HepG2 (cell line): ENCODE results near the gene TRPV2. TPM values are rescaled to one million over a fixed set of nuclear protein-coding genes. Genes with fewer than 3 reads are reported as not detected.
A peak's percentile ranks its signal among the peaks of the same experiment; 100 is the strongest.

Experiments
- EEA1 ChIP-seq: sonication (generic); formaldehyde crosslinking; IDR thresholded peaks from 2 replicates; pipeline ENCODE4 v1.5.1; 2020; ENCODE audit warnings: mild to moderate bottlenecking, missing genetic modification reagents, borderline replicate concordance
- GATAD2A ChIP-seq: IDR thresholded peaks from 2 replicates; pipeline ENCODE4 v1.6.1; 2016
- HOXA9 ChIP-seq: sonication (generic); formaldehyde crosslinking; IDR thresholded peaks from 2 replicates; pipeline ENCODE4 v1.8.1; 2022; ENCODE audit warnings: missing genetic modification reagents, mild to moderate bottlenecking, moderate library complexity, borderline replicate concordance
- IRF9 ChIP-seq: sonication (generic); formaldehyde crosslinking; IDR thresholded peaks from 2 replicates; pipeline ENCODE4 v1.8.0; 2022; ENCODE audit warnings: missing genetic modification reagents, mild to moderate bottlenecking, borderline replicate concordance
- KLF15 ChIP-seq: sonication (generic); formaldehyde crosslinking; IDR thresholded peaks from 2 replicates; pipeline ENCODE4 v1.8.1; 2023; ENCODE audit warnings: borderline replicate concordance, mild to moderate bottlenecking, inconsistent platforms, missing genetic modification reagents, mixed read lengths
- MBD4 ChIP-seq: IDR thresholded peaks from 2 replicates; pipeline ENCODE4 v1.6.1; 2012; ENCODE audit warnings: low read length, inconsistent platforms, borderline replicate concordance
- MNT ChIP-seq: fragments of 450-650 bp; IDR thresholded peaks from 2 replicates; pipeline ENCODE4 v1.6.1; 2016
- POGK ChIP-seq: sonication (generic); formaldehyde crosslinking; conservative IDR thresholded peaks from 2 replicates; pipeline ENCODE4 v1.8.0; 2022; ENCODE audit warnings: mild to moderate bottlenecking, moderate library complexity, missing genetic modification reagents
- REL ChIP-seq: sonication (generic); formaldehyde crosslinking; conservative IDR thresholded peaks from 2 replicates; pipeline ENCODE4 v1.8.0; 2022; ENCODE audit warnings: mild to moderate bottlenecking, missing genetic modification reagents, moderate library complexity
- RFX5 ChIP-seq: IDR thresholded peaks from 2 replicates; pipeline ENCODE4 v1.6.1; 2011; ENCODE audit warnings: low read depth, low read length, improper control_type of control experiment
- SMARCC2 ChIP-seq: fragments of 450-650 bp; IDR thresholded peaks from 2 replicates; pipeline ENCODE4 v1.6.1; 2017; ENCODE audit warnings: antibody characterized with exemption, mild to moderate bottlenecking
- STAT5B ChIP-seq: sonication (generic); formaldehyde crosslinking; IDR thresholded peaks from 2 replicates; pipeline ENCODE4 v1.4.0; 2020; ENCODE audit warnings: missing genetic modification reagents
- YEATS4 ChIP-seq: sonication (generic); formaldehyde crosslinking; IDR thresholded peaks from 2 replicates; pipeline ENCODE4 v1.4.0; 2020; ENCODE audit warnings: missing genetic modification reagents, borderline replicate concordance
- ZBTB44 ChIP-seq: sonication (generic); formaldehyde crosslinking; IDR thresholded peaks from 2 replicates; pipeline ENCODE4 v1.4.0; 2020; ENCODE audit warnings: missing genetic modification reagents
- ZFP36L2 ChIP-seq: sonication (generic); formaldehyde crosslinking; IDR thresholded peaks from 2 replicates; pipeline ENCODE4 v1.4.0; 2020; ENCODE audit warnings: missing genetic modification reagents
- ZNF230 ChIP-seq: sonication (generic); formaldehyde crosslinking; IDR thresholded peaks from 2 replicates; pipeline ENCODE4 v1.4.0; 2020; ENCODE audit warnings: mild to moderate bottlenecking, missing genetic modification reagents
- ZNF24 ChIP-seq: fragments of 450-650 bp; IDR thresholded peaks from 2 replicates; pipeline ENCODE4 v1.6.1; 2017; ENCODE audit warnings: antibody characterized with exemption, mild to moderate bottlenecking
- ZNF430 ChIP-seq: sonication (generic); formaldehyde crosslinking; IDR thresholded peaks from 2 replicates; pipeline ENCODE4 v1.9.0; 2021; ENCODE audit warnings: mild to moderate bottlenecking, missing genetic modification reagents
- ZNF543 ChIP-seq: sonication (generic); formaldehyde crosslinking; IDR thresholded peaks from 2 replicates; pipeline ENCODE4 v1.4.0; 2020; ENCODE audit warnings: mild to moderate bottlenecking, missing genetic modification reagents
- ZNF616 ChIP-seq: sonication (generic); formaldehyde crosslinking; IDR thresholded peaks from 2 replicates; pipeline ENCODE4 v1.5.0; 2020; ENCODE audit warnings: low read depth, mild to moderate bottlenecking, missing genetic modification reagents
- ZNF619 ChIP-seq: sonication (generic); formaldehyde crosslinking; IDR thresholded peaks from 2 replicates; pipeline ENCODE4 v1.4.0; 2020; ENCODE audit warnings: mild to moderate bottlenecking, missing genetic modification reagents
- ZNF747 ChIP-seq: sonication (generic); formaldehyde crosslinking; IDR thresholded peaks from 2 replicates; pipeline ENCODE4 v1.8.1; 2023; ENCODE audit warnings: missing genetic modification reagents, mild to moderate bottlenecking, borderline replicate concordance
- ZNF768 ChIP-seq: sonication (generic); formaldehyde crosslinking; IDR thresholded peaks from 2 replicates; pipeline ENCODE4 v1.4.0; 2020; ENCODE audit warnings: missing genetic modification reagents
- ZNF790 ChIP-seq: sonication (generic); formaldehyde crosslinking; IDR thresholded peaks from 2 replicates; pipeline ENCODE4 v1.8.0; 2022; ENCODE audit warnings: missing genetic modification reagents, mild to moderate bottlenecking, borderline replicate concordance
- ZSCAN29 ChIP-seq: sonication (generic); formaldehyde crosslinking; conservative IDR thresholded peaks from 2 replicates; pipeline ENCODE4 v1.4.0; 2020; ENCODE audit warnings: mild to moderate bottlenecking, missing genetic modification reagents
- polyA plus RNA-seq, 8 experiments: library from polyadenylated mRNA; depleted of rRNA in 3 of 8; stranded (reverse) in 7 of 8; unstranded in 1 of 8; fragments of >200 nt; fragmentation: Illumina TruSeq in 4 of 8; extraction: Trizol in 4 of 8; gene quantifications; 2 replicates each; pipeline versions ENCODE4 v1.2.1 to v1.2.3, GENCODE V29; 2011 to 2016; ENCODE audit warnings: low read depth in 4 of 8, missing spikeins in 1 of 8, mixed read lengths in 1 of 8; ENCODE audit not compliant: insufficient read depth in 1 of 8
- total RNA-seq, 5 experiments: library from RNA; depleted of rRNA; stranded (reverse); fragments of >200 nt; fragmentation: Illumina TruSeq; extraction: Trizol; gene quantifications; 2 replicates each; pipeline ENCODE4 v1.2.3, GENCODE V29; 2016; ENCODE audit warnings: low read depth in 1 of 5

Gene TRPV2
- total and polyA plus RNA-seq, 2 of the 13 experiments (the other 11 are each of a cell fraction or from before 2014, with no cell fraction given), result 13.6 to 21.3 TPM

- TF ChIP-seq ZNF790 (no peak), MBD4 (no peak), ZNF616 (CRISPR knock-in tag) (no peak), IRF9 (CRISPR knock-in tag) (peak; percentile 22; the same call in 1 of the 2 replicates), SMARCC2 (no peak), YEATS4 (CRISPR knock-in tag) (peak; percentile 69; the same call in 1 of the 2 replicates), ZSCAN29 (CRISPR knock-in tag) (no peak), ZNF768 (CRISPR knock-in tag) (no peak), POGK (CRISPR knock-in tag) (no peak), STAT5B (no peak), RFX5 (no peak), HOXA9 (CRISPR knock-in tag) (no peak), ZNF747 (CRISPR knock-in tag) (0 out of 2 replicates have a peak, but pooled peaks have one; percentile 46), REL (CRISPR knock-in tag) (no peak), GATAD2A (peak; percentile 89), EEA1 (CRISPR knock-in tag) (no peak), KLF15 (CRISPR knock-in tag) (no peak), MNT (0 out of 2 replicates have a peak, but pooled peaks have one; percentile 20), ZFP36L2 (no peak), ZNF619 (CRISPR knock-in tag) (no peak), ZNF543 (CRISPR knock-in tag) (no peak), ZBTB44 (CRISPR knock-in tag) (no peak), ZNF24 (no peak), ZNF430 (CRISPR knock-in tag) (0 out of 2 replicates have a peak, but pooled peaks have one; percentile 27), ZNF230 (CRISPR knock-in tag) (no peak)
Measured at GRCh38 chr17:16425698-16426659, 10.6 kb downstream of the TRPV2 start (continued).
